ENCODE results near the gene MYO7B. TPM values are rescaled to one million over a fixed set of nuclear protein-coding genes. Genes with fewer than 3 reads are reported as not detected.

MYO7B gene
- total and polyA plus RNA-seq, 2 donors (not counting 1 experiment from before 2014, with no cell fraction given): 5.0 to 68.2 TPM

GRCh38 chr2:127552336-127552735 lies 16.9 kb downstream of the MYO7B start:
- CTCF ChIA-PET: no interaction called here
- H3K27me3 ChIP-seq (replicated peaks in 1 of 4; ENCODE audit: control extremely low read depth in 1 of 4, control insufficient read depth in 3 of 4, insufficient read depth in 4 of 4, low read length in 3 of 4): peaks cover 0 to 11% (median 2%) of the 10 kb centered on the region in 4 experiments

GRCh38 chr2:127552846-127553245 lies 17.4 kb downstream of the MYO7B start:
- Mint-ChIP-seq H3K4me3 (no peak overlapping the region), H3K9me3 (ENCODE audit: insufficient read depth) (peaks cover 5% of the 10 kb centered on the region), H3K4me1 (peaks cover 2% of the 10 kb centered on the region), H3K27ac (no peak overlapping the region), H3K27me3 (peaks cover 43% of the 10 kb centered on the region)
- Histone ChIP-seq H3K9ac (ENCODE audit: low read length) (no peak overlapping the region), H2AFZ (ENCODE audit: insufficient read depth, low read depth, low read length, poor library complexity, severe bottlenecking) (no peak overlapping the region), H3K4me2 (replicated peaks; ENCODE audit: low read depth, low read length, poor library complexity, severe bottlenecking) (no peak overlapping the region), H4K20me1 (ENCODE audit: control insufficient read depth, insufficient read depth, low read length, poor library complexity, severe bottlenecking) (no peaks in the 10 kb centered on the region), H3K4me1 (ENCODE audit: control insufficient read depth in 2 of 2, insufficient read depth in 2 of 2, low read length in 2 of 2) (no peaks in the 10 kb centered on the region), H3K9me3 (ENCODE audit: control extremely low read depth in 1 of 3, control insufficient read depth in 2 of 3, insufficient read depth in 1 of 3, low read length in 2 of 3) (peaks cover 0 to 4% (median 0%) of the 10 kb centered on the region in 3 donors), H3K27ac (ENCODE audit: low read length in 2 of 2) (no peak overlapping the region), H3K4me3 (ENCODE audit: control extremely low read depth in 1 of 5, extremely low read depth in 1 of 5, insufficient read depth in 1 of 5, low read depth in 2 of 5, low read length in 4 of 5) (no peak overlapping the region), H3K36me3 (replicated peaks in 1 of 2; ENCODE audit: control extremely low read depth in 1 of 2, control insufficient read depth in 1 of 2, extremely low read depth in 1 of 2, insufficient read depth in 2 of 2, low read length in 1 of 2) (no peaks in the 10 kb centered on the region), H3K27me3 (replicated peaks in 1 of 4; ENCODE audit: control extremely low read depth in 1 of 4, control insufficient read depth in 3 of 4, insufficient read depth in 4 of 4, low read length in 3 of 4) (peaks cover 0 to 11% (median 2%) of the 10 kb centered on the region in 4 experiments), H3K79me2 (ENCODE audit: control insufficient read depth, insufficient read depth, low read length) (no peaks in the 10 kb centered on the region)
- ATAC-seq (ENCODE audit: low read depth) (no peak), DNase-seq (no peak)
- TF ChIP-seq EZH2 (IDR thresholded peaks at IDR 0.05; ENCODE audit: borderline replicate concordance, insufficient read depth, low read depth, low read length, poor library complexity, severe bottlenecking) (no peak), CTCF (IDR thresholded peaks at IDR 0.05) (no peak)
- ChIA-PET POLR2A (no interaction called here), CTCF (no interaction called here)
- intact Hi-C loops (cut with micrococcal nuclease): no loop called here
- WGBS (ENCODE audit: insufficient coverage): no CpG with 5 or more reads among the region's 2 CpGs

More at GRCh38 chr2:127552336-127552735, 16.9 kb downstream of the MYO7B start:
- no peak overlapping the region for H2AFZ ChIP-seq (ENCODE audit: insufficient read depth, low read depth, low read length, poor library complexity, severe bottlenecking)
- Mint-ChIP-seq H3K9me3 (ENCODE audit: insufficient read depth) (peaks cover 5% of the 10 kb centered on the region), H3K27me3 (peaks cover 40% of the 10 kb centered on the region), H3K4me3 (no peak overlapping the region), H3K27ac (no peak overlapping the region), H3K4me1 (peaks cover 2% of the 10 kb centered on the region)
- H3K36me3 ChIP-seq (replicated peaks in 1 of 2; ENCODE audit: control extremely low read depth in 1 of 2, control insufficient read depth in 1 of 2, extremely low read depth in 1 of 2, insufficient read depth in 2 of 2, low read length in 1 of 2): no peaks in the 10 kb centered on the region
- H3K4me1 ChIP-seq (ENCODE audit: control insufficient read depth in 2 of 2, insufficient read depth in 2 of 2, low read length in 2 of 2): no peaks in the 10 kb centered on the region
- no peak overlapping the region for H3K4me2 ChIP-seq (replicated peaks; ENCODE audit: low read depth, low read length, poor library complexity, severe bottlenecking)
- ATAC-seq (ENCODE audit: low read depth): no peak
- POLR2A ChIA-PET: no interaction called here
- H3K4me3 ChIP-seq (ENCODE audit: control extremely low read depth in 1 of 5, extremely low read depth in 1 of 5, insufficient read depth in 1 of 5, low read depth in 2 of 5, low read length in 4 of 5): no peak overlapping the region
- 87% methylated on average over 6 of the region's 6 CpGs for WGBS (ENCODE audit: insufficient coverage)
- no peaks in the 10 kb centered on the region for H4K20me1 ChIP-seq (ENCODE audit: control insufficient read depth, insufficient read depth, low read length, poor library complexity, severe bottlenecking)
- H3K27ac ChIP-seq (ENCODE audit: low read length in 2 of 2): no peak overlapping the region
- no peak for TF ChIP-seq CTCF (IDR thresholded peaks at IDR 0.05)
- no peak for TF ChIP-seq EZH2 (IDR thresholded peaks at IDR 0.05; ENCODE audit: borderline replicate concordance, insufficient read depth, low read depth, low read length, poor library complexity, severe bottlenecking)
- intact Hi-C loops (cut with micrococcal nuclease): no loop called here
- no peak for DNase-seq
- H3K9me3 ChIP-seq (ENCODE audit: control extremely low read depth in 1 of 3, control insufficient read depth in 2 of 3, insufficient read depth in 1 of 3, low read length in 2 of 3): peaks cover 0 to 4% (median 0%) of the 10 kb centered on the region in 3 donors
- no peak overlapping the region for H3K9ac ChIP-seq (ENCODE audit: low read length)
- H3K79me2 ChIP-seq (ENCODE audit: control insufficient read depth, insufficient read depth, low read length): no peaks in the 10 kb centered on the region

Measured in B cell (primary cell).